Neural crest cell (in vitro differentiated cells): ENCODE measurements around the gene EME2. TPM values are rescaled to one million over a fixed set of nuclear protein-coding genes. Genes with fewer than 3 reads are reported as not detected.

ENCODE experiments used
- DNase-seq: peaks from one replicate; pipeline ENCODE4 v3.0.0; 2021; ENCODE audit warnings: low read depth, mixed read lengths, low spot score
- H3K27ac Mint-ChIP-seq: one replicate; pipeline ENCODE4 v1.8.0; 2021; ENCODE audit warnings: mild to moderate bottlenecking, mixed read lengths; ENCODE audit not compliant: unreplicated experiment
- H3K27me3 Mint-ChIP-seq: 2 replicates; pipeline ENCODE4 v1.8.0; 2021; ENCODE audit warnings: low read depth, mild to moderate bottlenecking, mixed read lengths
- H3K36me3 Mint-ChIP-seq: 2 replicates; pipeline ENCODE4 v1.8.0; 2021; ENCODE audit warnings: low read depth, mild to moderate bottlenecking, mixed read lengths
- H3K4me1 Mint-ChIP-seq: 2 replicates; pipeline ENCODE4 v1.8.0; 2021; ENCODE audit warnings: mixed read lengths
- H3K4me3 Mint-ChIP-seq: one replicate; pipeline ENCODE4 v1.8.0; 2021; ENCODE audit warnings: mild to moderate bottlenecking, mixed read lengths
- H3K9me3 Mint-ChIP-seq: 2 replicates; pipeline ENCODE4 v1.8.0; 2021; ENCODE audit warnings: mixed read lengths
- CTCF ChIP-seq: fragments of 200-600 bp; sonication (generic); conservative IDR thresholded peaks from 2 replicates; pipeline ENCODE4 v1.5.0; 2021; ENCODE audit warnings: antibody characterized with exemption, mild to moderate bottlenecking
- total RNA-seq: library from RNA; stranded (reverse); gene quantifications from 2 replicates; pipeline ENCODE4 v1.2.1, GENCODE V29; 2021

EME2 gene
- total RNA-seq, 1 donor from 2014 or later: 36.5 TPM

- Mint-ChIP-seq H3K27me3 (no peaks in the 10 kb centered on the region), H3K36me3 (no peaks in the 10 kb centered on the region), H3K9me3 (no peaks in the 10 kb centered on the region), H3K4me1 (no peaks in the 10 kb centered on the region), H3K27ac (no peak overlapping the region), H3K4me3 (no peak overlapping the region)
- no peak for TF ChIP-seq CTCF
- DNase-seq: no peak
These were observed 18.4 kb upstream of the EME2 start for GRCh38 chr16:1754204-1754603.

GRCh38 chr16:1757714-1758461 lies 14.7 kb upstream of the EME2 start:
- H3K9me3 Mint-ChIP-seq: no peaks in the 10 kb centered on the region
- peaks cover 3% of the 10 kb centered on the region for H3K36me3 Mint-ChIP-seq
- no peak overlapping the region for H3K27ac Mint-ChIP-seq
- no peak for TF ChIP-seq CTCF
- DNase-seq: no peak
- no peak overlapping the region for H3K4me3 Mint-ChIP-seq
- no peaks in the 10 kb centered on the region for H3K4me1 Mint-ChIP-seq
- no peaks in the 10 kb centered on the region for H3K27me3 Mint-ChIP-seq

GRCh38 chr16:1758923-1759322 lies 13.7 kb upstream of the EME2 start:
- H3K36me3 Mint-ChIP-seq: peaks cover 3% of the 10 kb centered on the region
- H3K9me3 Mint-ChIP-seq: no peaks in the 10 kb centered on the region
- H3K27me3 Mint-ChIP-seq: no peaks in the 10 kb centered on the region
- H3K4me3 Mint-ChIP-seq: no peak overlapping the region
- no peak for TF ChIP-seq CTCF
- H3K27ac Mint-ChIP-seq: no peak overlapping the region
- H3K4me1 Mint-ChIP-seq: no peaks in the 10 kb centered on the region
- DNase-seq: no peak

GRCh38 chr16:1759511-1759910 lies 13.1 kb upstream of the EME2 start:
- Mint-ChIP-seq H3K4me3 (no peak overlapping the region), H3K36me3 (peaks cover 3% of the 10 kb centered on the region), H3K9me3 (no peaks in the 10 kb centered on the region), H3K27me3 (no peaks in the 10 kb centered on the region), H3K27ac (no peak overlapping the region), H3K4me1 (no peaks in the 10 kb centered on the region)
- no peak for TF ChIP-seq CTCF
- DNase-seq: no peak

- no peaks in the 10 kb centered on the region for H3K9me3 Mint-ChIP-seq
- no peak overlapping the region for H3K27ac Mint-ChIP-seq
- no peaks in the 10 kb centered on the region for H3K27me3 Mint-ChIP-seq
- DNase-seq: no peak
- H3K4me1 Mint-ChIP-seq: no peaks in the 10 kb centered on the region
- peaks cover 3% of the 10 kb centered on the region for H3K36me3 Mint-ChIP-seq
- no peak overlapping the region for H3K4me3 Mint-ChIP-seq
- no peak for TF ChIP-seq CTCF
These were observed 11.7 kb upstream of the EME2 start for GRCh38 chr16:1760911-1761310.
